GM12873 (cell line): ENCODE measurements around the gene COPZ1.

Source experiments
- CTCF ChIP-seq: IDR thresholded peaks from 2 replicates; pipeline ENCODE4 v1.5.1; 2012; ENCODE audit warnings: low read depth, mild to moderate bottlenecking, moderate library complexity, low read length, control low read depth; ENCODE audit not compliant: insufficient read depth; ENCODE audit errors: missing control alignments

COPZ1 gene

GRCh38 chr12:54385251-54385914 lies 60.5 kb downstream of the COPZ1 start:
- no peak for TF ChIP-seq CTCF

GRCh38 chr12:54386403-54387113 lies 61.6 kb downstream of the COPZ1 start:
- no peak for TF ChIP-seq CTCF

- TF ChIP-seq CTCF: no peak
Observed at GRCh38 chr12:54387114-54387467, 62.2 kb downstream of the COPZ1 start.

GRCh38 chr12:54388237-54389133 lies 63.6 kb downstream of the COPZ1 start:
- TF ChIP-seq CTCF: no peak

GRCh38 chr12:54389134-54389508 lies 64.2 kb downstream of the COPZ1 start:
- no peak for TF ChIP-seq CTCF

GRCh38 chr12:54389607-54390175 lies 64.8 kb downstream of the COPZ1 start:
- TF ChIP-seq CTCF: no peak
